ENCODE data around the gene SIL1.
"Not testable (repeated sequence)": the region's sequence is repeated elsewhere in the genome, so short reads cannot be mapped to it uniquely, and the experiment has no call there.

The SIL1 gene

GRCh38 chr5:139137697-139138096 lies 60.5 kb downstream of the SIL1 start:
- DNase-seq, result peak; percentile 14

DNA sequence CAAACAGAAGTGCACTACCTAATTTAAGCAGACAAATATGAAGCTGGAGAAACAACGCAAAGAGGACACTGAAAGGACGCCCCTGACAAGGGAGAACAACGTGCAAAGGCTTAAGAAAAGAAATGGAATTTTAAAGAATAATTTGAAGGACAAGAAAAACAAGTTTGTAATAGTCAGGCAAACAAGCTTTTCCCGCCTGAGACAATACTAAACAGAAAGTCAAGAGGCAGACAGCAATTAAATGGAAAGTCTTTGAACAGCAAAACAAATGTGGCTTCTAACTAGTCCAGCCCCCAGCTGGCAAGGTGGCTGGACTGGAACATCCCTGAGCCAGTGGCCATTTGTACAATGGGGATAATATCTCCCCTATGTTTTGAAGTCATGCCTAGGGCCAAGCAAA lies 63.3 kb downstream of the SIL1 start:
- no peak for DNase-seq

GRCh38 chr5:139133282-139133681 lies 64.9 kb downstream of the SIL1 start:
- DNase-seq, result no peak

DNA sequence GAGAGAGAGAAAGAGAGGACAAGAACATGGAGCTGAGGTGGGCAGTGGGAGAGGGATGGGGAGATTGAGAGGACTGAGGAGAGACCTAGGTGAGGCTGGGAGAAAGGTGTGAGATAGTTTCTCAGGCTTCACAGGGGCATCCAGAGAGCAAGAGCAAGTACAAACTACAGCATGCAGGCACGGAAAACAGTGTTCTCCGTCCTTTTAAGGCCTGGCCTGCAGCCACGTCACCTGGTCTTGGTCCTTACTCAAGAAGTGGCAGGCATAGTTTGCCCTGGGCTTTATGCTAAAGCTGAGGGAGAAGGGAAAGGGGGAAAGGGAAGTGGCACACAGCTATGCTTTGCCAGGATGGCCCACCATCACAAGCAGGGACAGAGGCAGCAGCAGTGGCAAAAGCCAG lies 65.7 kb downstream of the SIL1 start:
- no peak for DNase-seq

GRCh38 chr5:139131921-139132432 lies 66.2 kb downstream of the SIL1 start:
- no peak for DNase-seq

GRCh38 chr5:139131465-139131864 lies 66.7 kb downstream of the SIL1 start:
- no peak for DNase-seq

- DNase-seq, result no peak
Observed at GRCh38 chr5:139131062-139131461, 67.1 kb downstream of the SIL1 start.

DNA sequence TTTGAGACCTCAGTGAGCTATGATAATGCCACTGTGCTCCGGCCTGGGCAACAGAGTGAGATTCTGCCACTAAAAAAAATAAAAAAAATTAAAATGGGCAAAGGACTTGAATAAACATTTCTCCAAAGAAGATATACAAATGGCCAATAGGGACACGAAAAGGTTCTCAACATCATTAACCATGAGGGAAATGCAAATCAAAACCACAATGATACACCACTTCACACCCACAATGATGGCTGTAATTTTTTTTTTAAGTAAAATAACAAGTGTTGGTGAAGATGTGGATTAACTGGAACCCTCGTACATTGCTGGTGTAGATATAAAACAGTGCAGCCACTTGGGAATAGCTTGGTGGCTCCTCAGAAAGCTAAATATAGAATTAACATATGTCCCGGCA lies 68.0 kb downstream of the SIL1 start:
- DNase-seq, result no peak

- DNase-seq, result no peak
Observed at GRCh38 chr5:139126711-139127111, 71.5 kb downstream of the SIL1 start.

DNA sequence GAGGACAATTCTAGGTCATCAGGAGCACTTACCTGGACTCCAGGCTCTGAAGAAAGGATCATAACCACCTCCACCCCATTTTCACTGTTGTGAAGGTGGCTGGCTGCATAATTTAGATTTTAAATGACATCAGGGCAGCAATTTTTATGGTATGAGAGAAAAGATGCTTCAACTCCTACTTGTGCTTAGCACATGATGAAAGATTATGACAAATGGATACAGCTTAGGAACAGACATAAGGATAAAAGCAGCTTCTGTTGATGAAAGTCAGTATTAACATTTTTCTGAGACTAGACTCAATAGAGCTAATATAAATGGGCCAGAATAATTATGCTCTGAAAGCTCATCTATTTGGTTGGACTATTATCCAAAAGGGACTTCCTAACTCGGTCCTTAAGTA lies 72.2 kb downstream of the SIL1 start:
- DNase-seq, result no peak

DNA sequence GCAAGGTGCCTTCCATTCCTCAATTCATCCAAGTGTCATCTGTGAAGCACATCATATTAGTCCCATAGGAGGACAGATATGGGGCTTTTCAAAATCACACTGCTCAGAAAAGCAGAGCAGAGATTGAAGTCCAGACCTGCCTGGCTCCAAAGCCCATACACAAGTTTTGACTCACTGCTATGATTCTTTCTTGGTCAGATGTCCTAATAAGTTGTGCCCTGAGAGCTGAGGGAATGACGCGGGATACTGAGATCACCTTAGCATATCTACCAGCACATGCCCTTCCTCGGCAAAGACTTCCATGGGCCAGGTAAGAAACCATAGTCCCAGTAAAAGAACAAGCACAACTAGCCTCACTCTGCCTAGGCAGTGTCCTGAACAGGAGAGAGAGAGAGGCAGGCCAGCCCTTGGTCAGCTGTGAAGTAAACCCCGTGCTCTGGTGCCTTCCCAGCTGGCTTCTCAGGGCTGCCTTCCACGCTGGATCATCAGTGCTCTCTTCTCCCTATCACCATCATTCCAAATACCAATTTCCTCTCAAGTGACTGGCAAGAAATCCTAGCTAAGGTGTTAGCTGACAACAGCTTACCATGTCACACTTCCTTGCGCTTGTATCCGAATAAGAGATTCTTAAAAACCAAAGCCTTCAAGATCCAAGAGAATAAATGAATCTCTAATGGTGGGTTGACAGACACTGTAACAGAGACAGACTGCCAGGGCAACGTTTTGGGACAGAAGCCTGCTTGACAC lies 73.2 kb downstream of the SIL1 start:
- DNase-seq, result no peak

GRCh38 chr5:139121120-139121519 lies 77.0 kb downstream of the SIL1 start:
- no peak for DNase-seq

DNA sequence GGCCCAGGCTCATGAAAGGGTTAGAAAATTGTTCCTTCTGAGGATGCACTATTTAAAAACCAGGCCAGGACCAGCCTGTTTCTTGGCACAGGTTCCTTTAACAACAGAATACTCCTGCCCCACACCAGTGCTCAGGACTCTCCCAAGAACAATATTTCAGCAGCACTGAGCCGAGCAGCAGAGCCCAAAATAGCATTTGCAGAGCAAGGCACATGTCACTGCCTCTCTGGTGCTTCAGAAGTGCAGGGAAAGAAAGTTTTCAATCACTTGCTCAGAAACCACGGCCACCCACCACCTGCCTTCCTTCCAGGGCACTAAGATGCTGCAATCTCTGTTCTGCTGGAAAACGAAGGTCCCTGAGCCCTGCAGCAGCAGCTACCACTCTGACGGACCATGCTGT lies 77.6 kb downstream of the SIL1 start:
- no peak for DNase-seq

- no peak for DNase-seq
Observed at GRCh38 chr5:139118804-139119203, 79.4 kb downstream of the SIL1 start.

DNA sequence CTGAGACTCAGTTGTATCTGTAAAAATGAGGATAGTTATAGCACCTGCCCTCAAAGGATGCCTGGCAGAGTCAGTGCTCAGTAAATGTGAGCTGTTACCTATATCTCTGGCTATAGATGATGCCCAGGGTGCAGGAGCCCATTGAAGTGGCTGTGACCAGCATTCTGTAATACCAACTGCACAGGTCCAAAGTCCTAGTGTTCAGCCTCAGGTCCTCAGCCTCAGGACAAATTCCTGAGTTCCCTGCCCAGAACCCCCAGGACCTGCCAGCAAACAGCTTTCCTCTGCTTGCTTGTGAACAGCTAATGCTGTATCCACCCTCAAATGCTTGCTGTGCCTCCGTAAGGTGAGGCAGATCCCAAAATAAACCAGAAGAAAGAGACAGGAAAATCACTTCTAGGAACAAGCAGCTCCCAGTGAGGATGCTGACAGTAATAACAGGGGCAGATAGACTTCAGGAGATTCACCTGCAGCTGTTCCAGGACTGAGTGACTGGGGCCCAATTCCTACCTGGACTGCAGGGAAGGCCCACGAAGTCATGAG lies 80.8 kb downstream of the SIL1 start:
- DNase-seq, result no peak

DNA sequence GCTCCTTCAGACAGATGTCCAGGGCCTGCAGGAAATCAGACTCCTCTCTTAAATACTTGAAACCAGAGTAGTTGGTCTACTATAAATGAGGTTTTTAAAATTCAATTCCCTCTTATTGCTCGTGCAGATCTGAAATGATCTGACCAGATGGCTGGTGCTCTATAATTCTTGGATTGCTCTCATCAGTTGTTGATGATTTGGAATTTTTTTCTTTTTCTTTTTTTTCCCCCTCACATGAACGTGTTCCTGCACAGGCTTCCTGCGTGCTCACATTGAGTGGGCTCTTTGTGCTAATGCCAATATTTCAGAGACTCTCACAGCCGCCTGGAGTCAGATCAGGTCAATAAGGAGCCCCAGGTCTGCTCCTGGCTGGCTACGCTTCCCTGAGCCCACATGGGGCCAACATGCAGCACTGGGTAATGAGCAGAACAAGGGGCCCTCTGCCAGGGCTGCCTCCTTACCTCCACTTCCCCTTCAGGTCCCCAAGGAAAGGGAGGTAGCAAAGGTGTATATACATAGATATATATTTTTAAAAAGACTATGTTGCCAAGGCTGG lies 82.0 kb downstream of the SIL1 start:
- no peak for DNase-seq

- DNase-seq, result no peak
Observed at GRCh38 chr5:139113892-139114291, 84.3 kb downstream of the SIL1 start.

DNA sequence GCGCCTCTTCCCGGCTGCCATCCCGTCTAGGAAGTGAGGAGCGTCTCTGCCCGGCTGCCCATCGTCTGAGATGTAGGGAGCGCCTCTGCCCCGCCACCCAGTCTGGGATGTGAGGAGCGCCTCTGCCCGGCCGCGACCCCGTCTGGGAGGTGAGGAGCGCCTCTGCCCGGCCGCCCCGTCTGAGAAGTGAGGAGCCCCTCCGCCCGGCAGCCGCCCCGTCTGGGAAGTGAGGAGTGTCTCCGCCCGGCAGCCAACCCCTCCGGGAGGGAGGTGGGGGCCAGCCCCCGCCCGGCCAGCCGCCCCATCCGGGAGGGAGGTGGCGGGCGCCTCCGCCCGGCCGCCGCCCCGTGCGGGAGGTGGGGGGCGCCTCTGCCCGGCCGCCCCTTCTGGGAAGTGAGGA lies 85.8 kb downstream of the SIL1 start:
- DNase-seq, result not testable (repeated sequence)

DNA sequence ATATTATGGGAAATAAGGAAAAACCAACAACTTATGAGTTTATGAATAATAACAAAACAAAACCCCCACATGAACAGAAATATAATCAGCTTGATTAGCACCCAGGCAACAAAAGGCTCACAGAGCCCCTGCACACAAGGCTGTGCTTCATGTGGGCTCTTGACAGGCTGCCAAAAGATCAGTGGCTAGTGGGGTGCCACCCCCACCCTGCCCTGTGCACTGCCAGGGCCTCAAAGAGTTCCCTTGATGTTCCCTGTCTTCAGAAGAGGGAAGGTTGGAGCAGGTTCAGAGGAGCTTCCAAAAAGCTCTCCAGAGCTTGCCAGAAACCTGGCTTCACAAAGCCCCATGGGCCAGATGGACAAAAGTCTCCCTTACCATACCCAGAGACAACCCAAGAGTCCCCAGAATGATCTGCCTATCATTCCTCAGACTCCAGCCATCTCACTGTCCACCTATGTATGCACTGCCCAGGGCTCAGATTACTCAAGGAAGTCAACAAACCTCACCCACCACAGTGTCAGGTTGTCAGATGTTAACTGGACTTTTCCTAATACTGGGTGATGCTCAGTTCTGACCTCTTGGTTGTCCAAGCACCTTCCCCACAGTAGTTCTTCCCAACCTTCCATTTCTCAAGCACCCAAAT lies 87.5 kb downstream of the SIL1 start:
- no peak for DNase-seq

GRCh38 chr5:139108063-139108824 lies 89.9 kb downstream of the SIL1 start:
- DNase-seq, result peak; percentile 27

- no peak for DNase-seq
Observed at GRCh38 chr5:139105621-139106071, 92.5 kb downstream of the SIL1 start.

DNA sequence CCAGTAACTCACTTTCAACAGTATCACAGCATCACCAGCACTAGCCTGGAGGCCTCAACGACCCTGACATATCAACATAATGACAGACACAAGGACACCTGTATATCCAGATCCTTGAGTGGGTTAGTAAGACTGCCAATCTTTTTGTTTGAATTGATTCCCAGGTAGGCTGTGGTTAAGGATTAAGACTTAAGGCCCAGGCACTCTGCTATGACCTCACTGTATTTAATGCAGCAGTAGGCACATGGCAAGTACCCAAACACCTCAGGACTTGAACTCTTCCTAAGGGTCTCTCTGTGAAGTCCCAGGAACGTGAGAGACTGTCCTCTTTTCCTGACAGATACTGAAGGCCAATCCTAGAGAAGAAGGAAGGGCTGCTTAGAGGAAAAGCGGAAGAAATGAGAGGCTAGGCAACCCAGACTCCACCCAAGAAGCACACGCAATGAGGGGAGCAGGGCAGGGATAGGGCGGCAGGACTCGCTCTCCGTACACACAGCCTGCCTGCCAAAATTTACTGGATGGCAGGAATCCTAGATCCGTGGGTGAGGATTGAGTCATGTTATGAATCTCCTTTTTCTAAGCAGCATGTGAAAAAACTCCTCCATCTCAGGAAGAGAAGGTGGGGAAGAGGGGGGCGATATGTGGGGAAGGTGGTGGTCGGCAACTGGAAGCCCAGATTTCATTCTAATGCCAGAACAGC lies 93.4 kb downstream of the SIL1 start:
- peak; percentile 67 for DNase-seq
